Measurements from ENCODE around the gene P3H3. TPM values are rescaled to one million over a fixed set of nuclear protein-coding genes. Genes with fewer than 3 reads are reported as not detected.

The P3H3 gene
- total RNA-seq, 1 donor from 2014 or later: 1.7 TPM

DNA sequence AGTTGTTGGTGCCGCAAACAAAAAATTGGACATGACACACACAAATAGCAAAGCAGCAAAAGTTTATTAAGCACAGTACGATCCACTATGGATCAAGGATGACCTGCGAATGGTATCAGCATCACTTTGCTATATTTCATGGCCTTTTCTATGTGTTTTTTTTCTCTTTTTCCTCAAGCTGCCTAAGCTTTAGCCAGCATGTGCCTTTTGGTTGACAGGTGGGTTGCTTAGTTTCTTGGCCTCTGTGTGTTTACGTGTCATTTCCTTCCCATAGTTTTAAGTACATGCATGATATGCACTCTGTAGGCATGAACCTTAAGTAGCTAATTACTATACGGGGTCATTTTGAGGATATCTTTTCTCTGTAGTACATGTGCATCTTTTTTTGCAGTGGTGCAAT, 29.1 kb upstream of the P3H3 start:
- no peak for ATAC-seq

DNA sequence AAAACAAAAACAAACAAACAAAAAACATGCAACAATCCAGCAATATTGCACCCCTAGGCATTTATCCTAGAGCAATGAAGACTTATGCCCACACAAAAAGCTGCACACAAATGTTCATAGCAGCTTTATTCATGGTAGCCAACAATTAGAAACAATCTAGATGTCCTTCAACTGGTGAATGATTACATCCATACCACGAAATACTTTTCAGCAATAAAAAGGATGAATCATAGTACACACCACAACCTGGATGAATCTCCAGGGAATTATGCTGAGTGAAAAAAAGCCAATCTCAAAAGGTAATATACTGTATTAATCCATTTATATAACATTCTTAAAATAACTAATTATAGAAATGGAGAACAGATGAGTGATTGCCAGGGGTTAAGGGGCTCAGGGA, 21.0 kb upstream of the P3H3 start:
- no peak for ATAC-seq

DNA sequence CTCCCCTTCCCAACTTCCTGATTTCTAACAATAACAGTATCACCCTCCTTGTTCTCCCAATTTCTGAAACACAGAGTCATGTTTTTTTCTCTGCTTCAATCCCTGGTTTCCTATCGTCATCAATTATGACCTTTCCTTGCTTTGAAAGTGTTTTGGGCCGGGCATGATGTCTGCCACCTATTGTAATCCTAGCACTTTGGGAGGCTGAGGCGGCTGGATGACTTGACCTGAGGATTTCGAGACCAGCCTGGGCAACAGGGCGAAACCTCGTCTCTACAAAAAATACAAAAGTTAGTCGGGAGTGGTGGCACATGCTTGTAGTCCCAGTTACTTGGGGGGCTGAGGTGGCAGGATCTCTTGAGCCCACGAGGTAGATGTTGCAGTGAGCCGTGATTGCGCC, 19.2 kb upstream of the P3H3 start:
- ATAC-seq: no peak

DNA sequence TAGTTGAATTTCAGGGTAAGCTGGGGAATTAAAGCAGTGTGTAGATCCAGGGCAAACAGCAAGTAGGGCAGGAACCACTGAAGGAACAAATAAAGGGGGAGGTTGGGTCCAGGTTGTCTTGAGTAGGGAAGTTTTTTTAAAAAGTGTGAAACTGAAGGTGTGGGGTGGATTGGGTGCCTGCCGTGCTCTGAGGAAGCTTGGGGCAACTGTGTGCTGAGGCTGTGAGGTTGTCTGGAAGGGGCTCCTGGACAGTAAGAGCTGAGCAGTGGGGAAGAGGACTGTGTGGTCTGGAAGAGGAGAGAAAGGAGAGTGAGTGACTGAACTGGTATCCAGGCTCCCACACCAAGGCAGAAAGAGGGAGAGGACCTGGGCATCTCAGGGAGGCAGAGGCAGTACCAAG, 17.4 kb upstream of the P3H3 start:
- ATAC-seq: no peak

DNA sequence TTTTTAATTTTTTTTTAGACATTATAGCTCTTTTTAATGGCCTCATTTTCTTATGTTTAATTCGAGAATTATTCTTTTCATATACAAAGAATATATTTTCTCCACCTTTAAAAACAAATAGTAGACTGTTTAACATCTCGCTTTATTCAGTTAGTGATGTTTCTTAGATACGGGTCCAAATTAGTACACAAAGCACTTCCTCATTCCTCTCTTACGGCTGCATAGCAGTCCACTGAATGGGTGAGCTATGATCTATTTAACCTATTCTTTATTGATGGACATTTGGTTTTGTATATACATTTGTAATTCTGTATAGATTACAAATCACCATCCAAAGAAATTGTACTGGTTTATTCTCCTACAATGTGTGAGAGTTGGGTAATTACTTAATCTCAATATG, 14.8 kb upstream of the P3H3 start:
- ATAC-seq: no peak

DNA sequence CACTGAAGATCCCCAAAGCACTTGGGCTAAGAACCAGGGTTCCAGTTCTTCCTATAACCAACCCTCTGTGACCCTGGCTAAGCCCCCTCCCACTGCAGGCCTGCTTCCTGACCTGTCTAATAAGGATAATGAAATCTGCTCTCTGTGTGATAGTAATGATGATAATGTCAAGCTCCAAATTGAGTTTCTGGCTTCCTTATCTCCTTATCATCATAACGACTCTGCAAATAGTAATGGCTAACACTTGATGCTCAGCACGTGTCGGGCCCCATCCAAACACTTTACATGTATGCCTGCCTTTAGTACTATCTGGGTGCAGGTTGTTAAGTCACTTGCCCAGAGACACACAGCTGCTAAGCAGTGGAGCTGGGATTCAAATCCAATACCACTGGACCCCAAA, 11.6 kb upstream of the P3H3 start:
- ATAC-seq: no peak

DNA sequence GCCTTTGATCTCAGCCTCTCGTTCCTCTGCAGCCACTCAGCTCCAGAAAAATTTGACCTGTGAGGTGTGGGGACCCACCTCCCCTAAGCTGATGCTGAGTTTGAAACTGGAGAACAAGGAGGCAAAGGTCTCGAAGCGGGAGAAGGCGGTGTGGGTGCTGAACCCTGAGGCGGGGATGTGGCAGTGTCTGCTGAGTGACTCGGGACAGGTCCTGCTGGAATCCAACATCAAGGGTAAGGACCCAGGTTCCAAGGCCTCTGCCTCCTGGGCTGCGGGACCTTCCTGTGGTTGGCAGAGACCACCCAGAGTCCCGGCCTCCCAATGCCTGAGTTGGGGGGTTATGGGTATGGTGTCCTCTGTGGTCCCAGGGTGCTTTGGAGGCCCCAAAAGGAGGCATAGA, 11.1 kb upstream of the P3H3 start:
- ATAC-seq: no peak

DNA sequence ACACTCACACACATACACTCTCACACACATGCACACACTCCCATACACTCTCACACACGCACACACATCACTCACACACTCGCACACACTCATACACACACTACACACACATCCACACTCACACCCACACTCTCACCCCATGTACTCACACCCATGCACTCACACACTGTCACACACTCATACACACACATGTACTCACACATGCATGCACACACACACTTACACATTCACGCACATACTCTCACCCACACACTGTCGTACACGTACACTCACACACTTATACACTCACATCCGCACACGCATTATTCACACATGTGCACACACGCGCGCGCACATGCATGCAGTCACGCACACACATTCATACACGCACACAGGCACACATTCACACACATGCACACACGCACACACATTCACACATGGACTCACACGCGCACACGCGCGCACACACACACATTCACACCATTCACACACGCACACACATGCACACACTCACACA, 10.5 kb upstream of the P3H3 start:
- ATAC-seq: no peak

DNA sequence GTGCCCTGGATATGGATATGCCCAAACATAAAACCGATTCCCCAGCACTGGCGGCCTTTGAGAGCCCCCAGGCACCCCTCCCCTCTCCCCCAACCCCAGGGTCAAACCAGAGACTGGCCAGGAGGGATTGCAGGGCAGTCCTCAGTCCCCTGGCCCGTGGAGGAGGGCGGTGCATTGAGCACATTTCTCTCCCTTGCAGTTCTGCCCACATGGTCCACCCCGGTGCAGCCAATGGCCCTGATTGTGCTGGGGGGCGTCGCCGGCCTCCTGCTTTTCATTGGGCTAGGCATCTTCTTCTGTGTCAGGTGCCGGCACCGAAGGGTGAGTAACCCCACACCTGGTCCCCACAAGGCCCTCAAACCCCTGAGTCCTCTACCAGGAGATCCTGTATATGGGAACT, 10.0 kb upstream of the P3H3 start:
- no peak for ATAC-seq

DNA sequence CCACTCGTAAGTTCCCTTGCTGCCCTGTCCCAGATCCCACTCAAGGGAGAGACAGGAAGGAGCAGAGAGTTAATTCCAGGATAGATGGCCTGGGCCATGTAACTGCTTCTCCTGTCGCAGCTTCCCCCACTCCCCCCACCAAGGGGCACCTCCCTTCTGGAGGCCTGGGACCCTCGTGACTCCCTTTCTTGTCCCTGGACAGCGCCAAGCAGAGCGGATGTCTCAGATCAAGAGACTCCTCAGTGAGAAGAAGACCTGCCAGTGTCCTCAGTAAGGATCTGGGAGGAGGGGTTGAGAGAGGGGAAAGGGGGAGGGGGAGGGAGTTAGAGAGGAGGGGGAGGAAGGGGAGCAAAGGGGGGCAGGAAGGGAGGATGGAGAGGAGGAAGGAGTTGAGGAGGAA, 9.6 kb upstream of the P3H3 start:
- ATAC-seq: no peak

DNA sequence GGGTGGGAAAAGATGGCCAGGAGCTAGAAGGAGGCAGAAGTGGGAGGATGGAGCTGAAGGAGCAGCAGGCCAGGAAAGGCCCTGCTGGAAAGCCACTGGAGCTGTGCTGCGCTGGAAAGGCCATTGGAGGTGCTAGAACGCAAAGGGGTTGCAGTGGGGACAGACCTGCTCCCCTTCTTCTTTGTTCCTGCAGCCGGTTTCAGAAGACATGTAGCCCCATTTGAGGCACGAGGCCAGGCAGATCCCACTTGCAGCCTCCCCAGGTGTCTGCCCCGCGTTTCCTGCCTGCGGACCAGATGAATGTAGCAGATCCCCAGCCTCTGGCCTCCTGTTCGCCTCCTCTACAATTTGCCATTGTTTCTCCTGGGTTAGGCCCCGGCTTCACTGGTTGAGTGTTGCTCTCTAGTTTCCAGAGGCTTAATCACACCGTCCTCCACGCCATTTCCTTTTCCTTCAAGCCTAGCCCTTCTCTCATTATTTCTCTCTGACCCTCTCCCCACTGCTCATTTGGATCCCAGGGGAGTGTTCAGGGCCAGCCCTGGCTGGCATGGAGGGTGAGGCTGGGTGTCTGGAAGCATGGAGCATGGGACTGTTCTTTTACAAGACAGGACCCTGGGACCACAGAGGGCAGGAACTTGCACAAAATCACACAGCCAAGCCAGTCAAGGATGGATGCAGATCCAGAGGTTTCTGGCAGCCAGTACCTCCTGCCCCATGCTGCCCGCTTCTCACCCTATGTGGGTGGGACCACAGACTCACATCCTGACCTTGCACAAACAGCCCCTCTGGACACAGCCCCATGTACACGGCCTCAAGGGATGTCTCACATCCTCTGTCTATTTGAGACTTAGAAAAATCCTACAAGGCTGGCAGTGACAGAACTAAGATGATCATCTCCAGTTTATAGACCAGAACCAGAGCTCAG, 8.8 kb upstream of the P3H3 start:
- no peak for ATAC-seq

DNA sequence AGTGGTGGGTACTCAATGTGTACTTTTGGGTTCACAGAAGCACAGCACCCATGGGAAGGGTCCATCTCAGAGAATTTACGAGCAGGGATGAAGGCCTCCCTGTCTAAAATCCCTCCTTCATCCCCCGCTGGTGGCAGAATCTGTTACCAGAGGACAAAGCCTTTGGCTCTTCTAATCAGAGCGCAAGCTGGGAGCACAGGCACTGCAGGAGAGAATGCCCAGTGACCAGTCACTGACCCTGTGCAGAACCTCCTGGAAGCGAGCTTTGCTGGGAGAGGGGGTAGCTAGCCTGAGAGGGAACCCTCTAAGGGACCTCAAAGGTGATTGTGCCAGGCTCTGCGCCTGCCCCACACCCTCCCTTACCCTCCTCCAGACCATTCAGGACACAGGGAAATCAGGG, 8.0 kb upstream of the P3H3 start:
- no peak for ATAC-seq

DNA sequence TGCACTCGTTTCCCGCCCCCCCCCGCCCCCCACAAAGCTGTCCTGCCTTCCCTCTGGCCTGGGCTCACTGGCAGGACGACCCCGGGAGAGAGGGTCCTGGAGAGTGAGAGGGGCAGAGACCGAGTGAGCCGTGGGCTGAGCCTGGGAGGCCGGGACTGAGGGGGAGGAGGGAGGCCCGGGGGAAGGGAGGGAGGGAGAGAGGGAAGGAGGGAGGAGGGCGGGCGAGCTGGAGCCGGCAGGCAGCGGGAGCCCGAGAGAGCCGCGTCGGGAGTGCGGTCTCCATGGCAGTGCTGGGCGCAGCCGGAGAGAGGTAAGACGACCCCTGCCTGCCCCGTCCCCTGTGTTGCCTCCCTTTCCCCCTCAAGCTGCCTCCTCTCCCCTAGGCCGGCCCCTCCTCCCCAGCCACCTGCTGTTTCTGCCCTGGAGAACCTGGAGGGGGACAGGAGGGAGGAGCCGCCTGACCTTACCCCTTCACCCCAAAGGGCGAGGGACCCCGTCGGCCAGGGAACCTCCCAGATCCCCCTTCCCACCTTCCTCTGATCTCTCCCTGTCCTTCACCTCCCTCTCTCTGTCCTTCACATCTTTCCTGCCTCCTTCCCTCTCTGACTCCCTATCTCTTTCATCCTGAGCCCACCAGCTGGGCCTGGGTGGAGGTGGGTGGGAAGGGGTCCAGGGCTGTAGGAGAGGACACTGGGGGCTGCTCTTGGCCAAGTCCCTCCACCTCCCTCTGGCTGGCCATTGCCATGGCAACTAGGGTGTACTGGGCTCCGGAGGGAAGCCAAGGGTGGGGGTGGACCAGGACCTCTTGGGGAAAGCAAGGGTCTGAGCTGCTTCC, 6.4 kb upstream of the P3H3 start, which contains the start of gene GPR162:
Gene GPR162 (plus strand): TSS at position 231 of the 835 bp plus-strand sequence. CDS start 2,078 bp downstream, outside the sequence.
- ATAC-seq: no peak

DNA sequence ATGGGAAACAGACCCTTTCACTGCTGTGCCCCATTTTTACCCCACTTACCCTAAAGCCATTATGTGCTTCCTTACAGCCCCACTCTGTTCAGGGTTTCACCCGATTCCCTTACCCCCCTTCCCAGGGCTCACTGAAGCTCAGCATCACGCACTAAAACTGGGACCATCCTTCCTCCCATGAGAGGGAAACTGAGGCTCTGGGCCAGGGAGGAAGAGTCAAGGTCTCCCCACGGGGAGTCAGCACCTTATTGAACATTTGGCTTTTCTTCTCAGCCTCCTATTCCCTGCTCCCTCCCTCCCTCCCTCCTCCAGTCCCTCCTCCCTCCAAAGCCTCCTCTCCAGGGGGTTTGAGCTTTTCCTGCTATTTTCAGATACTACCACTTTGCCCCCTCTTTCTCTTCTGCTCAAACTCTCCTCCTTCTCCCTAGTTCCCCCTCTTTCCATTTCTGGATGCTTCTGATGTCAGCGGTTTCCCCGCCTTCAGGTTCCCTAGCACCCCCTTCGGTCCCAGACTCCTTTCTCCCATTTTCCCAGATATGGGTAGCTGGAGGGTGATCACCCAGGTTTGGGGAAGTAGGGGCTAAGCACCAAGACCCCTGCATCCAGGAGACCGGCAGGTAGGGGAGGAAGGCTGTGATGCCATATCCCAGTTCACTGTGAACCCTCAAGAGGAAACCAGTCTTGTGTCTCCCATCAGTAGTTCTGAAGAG, 5.6 kb upstream of the P3H3 start:
- no peak for ATAC-seq

DNA sequence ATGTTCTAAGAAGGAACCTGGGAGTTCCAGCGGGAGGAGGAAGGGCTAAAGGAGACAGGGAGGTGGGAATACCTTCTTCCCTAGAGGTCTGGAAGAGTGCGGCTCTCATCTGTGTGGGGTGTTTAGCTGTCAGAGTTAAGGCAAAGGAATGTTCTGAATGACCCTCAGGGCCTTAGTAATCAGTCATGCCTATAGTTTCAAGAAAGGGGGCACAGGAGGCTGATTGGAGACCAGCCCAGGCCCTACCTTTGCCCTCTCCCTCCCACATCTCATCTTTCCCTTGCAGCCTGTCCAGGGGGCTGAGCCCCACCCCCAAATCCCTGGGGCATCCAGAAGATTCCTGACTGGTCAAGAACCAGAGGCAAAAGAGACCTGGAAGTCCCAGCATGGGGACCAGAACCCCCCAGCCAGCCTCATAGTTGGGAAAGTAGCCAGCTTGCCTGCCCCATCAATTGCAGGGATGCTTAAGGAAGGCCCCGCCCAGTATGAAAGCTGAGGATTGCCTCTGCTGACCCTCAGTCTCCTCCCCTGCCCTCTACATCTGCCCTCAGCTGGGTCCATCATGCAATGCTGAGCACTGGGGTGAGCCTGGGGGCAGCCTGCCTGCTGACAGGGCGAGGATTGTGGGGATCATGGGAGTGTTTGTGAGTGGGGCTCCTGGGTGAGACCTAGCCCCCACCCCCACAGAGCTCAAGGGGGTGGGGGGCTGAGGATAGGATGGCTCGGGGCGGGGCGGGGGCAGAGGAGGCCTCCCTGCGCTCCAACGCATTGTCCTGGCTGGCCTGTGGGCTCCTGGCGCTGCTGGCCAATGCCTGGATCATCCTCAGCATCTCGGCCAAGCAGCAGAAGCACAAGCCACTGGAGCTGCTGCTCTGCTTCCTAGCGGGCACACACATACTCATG, 4.8 kb upstream of the P3H3 start:
- ATAC-seq: no peak

DNA sequence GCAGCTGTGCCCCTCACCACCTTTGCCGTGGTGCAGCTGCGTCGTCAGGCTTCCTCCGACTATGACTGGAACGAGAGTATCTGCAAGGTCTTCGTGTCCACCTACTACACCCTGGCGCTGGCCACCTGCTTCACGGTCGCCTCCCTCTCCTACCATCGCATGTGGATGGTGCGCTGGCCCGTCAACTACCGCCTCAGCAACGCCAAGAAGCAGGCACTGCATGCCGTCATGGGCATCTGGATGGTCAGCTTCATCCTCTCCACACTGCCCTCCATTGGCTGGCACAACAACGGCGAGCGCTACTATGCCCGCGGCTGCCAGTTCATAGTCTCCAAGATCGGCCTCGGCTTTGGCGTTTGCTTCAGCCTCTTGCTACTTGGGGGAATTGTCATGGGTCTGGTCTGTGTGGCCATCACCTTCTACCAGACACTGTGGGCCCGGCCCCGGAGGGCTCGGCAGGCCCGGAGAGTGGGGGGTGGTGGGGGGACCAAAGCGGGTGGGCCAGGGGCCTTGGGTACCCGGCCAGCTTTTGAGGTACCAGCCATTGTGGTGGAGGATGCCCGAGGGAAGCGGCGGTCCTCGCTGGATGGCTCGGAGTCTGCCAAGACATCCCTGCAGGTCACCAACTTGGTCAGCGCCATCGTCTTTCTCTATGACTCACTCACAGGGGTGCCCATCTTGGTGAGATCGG, 4.0 kb upstream of the P3H3 start:
- ATAC-seq: no peak

DNA sequence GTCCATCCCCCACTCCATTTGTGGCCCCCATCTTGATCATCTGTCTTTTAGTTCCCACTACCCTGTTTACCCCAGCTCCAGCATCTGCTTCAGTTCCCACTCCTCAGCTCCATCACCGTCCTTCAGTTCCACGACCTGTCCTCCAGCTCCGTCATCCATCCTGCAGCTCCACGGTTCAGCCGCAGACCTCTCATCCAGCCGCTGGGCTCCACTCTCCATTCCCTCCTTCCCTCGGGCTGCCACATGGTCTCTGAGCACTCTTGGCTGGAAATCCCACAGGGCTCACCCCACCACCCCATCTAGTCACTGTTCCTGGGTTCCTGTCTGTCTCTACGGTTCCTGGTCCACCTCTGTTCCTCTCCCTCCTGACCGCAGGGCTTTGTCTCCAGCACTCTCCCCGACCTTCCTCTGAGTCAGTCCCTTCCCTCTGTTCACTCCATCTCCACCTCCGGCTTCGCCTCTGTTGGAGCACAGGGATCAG, 3.3 kb upstream of the P3H3 start:
- no peak for ATAC-seq

DNA sequence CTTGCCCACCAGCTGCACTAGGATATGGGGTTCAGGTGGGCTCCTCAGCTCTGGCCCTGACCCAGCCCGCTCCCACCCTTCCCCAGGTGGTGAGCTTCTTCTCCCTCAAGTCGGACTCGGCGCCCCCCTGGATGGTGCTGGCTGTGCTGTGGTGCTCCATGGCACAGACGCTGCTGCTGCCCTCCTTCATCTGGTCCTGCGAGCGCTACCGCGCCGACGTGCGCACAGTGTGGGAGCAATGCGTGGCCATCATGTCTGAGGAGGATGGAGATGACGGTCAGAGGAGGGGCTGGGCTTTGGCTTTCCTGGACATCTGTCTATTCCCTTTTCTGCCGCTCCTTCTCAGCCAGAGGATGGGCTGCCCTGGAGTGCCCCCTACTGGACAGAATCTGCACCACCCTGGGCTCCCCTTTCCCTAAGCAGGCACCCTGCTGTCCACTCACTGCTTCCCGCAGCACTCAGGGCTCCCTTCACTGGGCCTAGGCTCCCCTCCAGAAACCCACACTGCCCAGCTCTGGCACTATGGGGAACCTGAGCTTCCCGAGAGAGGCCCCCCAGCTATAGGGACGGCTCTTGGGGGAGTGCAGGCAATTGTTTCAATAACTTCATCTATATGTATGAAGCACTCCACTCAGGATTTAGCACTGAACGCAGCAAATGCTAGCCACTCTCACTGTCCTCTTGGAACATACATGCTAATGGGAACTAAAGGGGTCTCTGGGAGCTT, 2.6 kb upstream of the P3H3 start:
- ATAC-seq: peak; percentile 78

DNA sequence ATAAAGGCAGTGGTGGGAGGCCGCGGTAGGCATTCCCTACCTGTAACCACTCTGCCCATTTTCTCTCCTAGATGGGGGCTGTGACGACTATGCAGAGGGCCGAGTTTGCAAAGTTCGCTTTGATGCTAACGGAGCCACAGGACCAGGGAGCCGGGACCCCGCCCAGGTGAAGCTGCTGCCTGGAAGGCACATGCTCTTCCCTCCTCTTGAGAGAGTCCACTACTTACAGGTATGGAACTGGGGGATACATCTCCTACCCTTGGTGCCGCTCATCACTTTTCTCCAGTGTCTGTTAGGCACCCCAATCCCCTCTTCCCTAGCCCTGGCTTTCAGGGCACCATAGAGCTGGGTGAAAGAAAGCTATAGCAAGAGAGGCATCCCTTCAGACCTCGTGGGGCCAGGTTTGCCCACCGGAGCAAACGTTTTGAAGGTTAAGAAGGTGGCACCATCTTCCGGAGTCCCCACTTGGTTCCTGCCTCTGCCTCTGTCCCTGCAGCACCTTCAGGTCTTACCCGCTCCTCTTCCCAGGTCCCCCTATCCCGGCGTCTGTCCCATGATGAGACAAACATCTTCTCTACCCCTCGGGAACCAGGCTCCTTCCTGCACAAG, 2.0 kb upstream of the P3H3 start:
- no peak for ATAC-seq

Data from esophagus mucosa (tissue), 1 donor.